ENCODE results near the gene IFRD1. TPM values are rescaled to one million over a fixed set of nuclear protein-coding genes. Genes with fewer than 3 reads are reported as not detected.

The IFRD1 gene
- total and polyA plus RNA-seq, 5 donors, result 24.1 to 51.7 (median 27.9) TPM

GRCh38 chr7:112420236-112420861 is 29.9 kb upstream of the IFRD1 start:
- ATAC-seq (no peak), DNase-seq (no peak)
- intact Hi-C loops (cut with DNase I), result no loop called here
- WGBS, result 76% methylated on average over 9 of the region's 9 CpGs
- Histone ChIP-seq H3K4me3 (ENCODE audit: low read length) (no peak overlapping the region), H3K27me3 (ENCODE audit: control insufficient read depth, insufficient read depth) (no peaks in the 10 kb centered on the region), H3K9me3 (ENCODE audit: control insufficient read depth, low read length) (no peaks in the 10 kb centered on the region), H3K4me1 (ENCODE audit: control insufficient read depth, insufficient read depth, low read length) (peaks cover 4% of the 10 kb centered on the region), H3K27ac (ENCODE audit: low read length) (no peak overlapping the region)

GRCh38 chr7:112421666-112422486 is 28.4 kb upstream of the IFRD1 start:
- WGBS, result 76% methylated on average over 9 of the region's 9 CpGs
- Histone ChIP-seq H3K9me3 (ENCODE audit: control insufficient read depth, low read length) (no peaks in the 10 kb centered on the region), H3K27ac (ENCODE audit: low read length) (no peak overlapping the region), H3K4me1 (ENCODE audit: control insufficient read depth, insufficient read depth, low read length) (peaks cover 4% of the 10 kb centered on the region), H3K27me3 (ENCODE audit: control insufficient read depth, insufficient read depth) (no peaks in the 10 kb centered on the region), H3K4me3 (ENCODE audit: low read length) (no peak overlapping the region)
- intact Hi-C loops (cut with DNase I), result no loop called here
- DNase-seq (no peak), ATAC-seq (no peak)

GRCh38 chr7:112422842-112423496 is 27.3 kb upstream of the IFRD1 start:
- no peak overlapping the region for H3K4me3 ChIP-seq (ENCODE audit: low read length)

DNA sequence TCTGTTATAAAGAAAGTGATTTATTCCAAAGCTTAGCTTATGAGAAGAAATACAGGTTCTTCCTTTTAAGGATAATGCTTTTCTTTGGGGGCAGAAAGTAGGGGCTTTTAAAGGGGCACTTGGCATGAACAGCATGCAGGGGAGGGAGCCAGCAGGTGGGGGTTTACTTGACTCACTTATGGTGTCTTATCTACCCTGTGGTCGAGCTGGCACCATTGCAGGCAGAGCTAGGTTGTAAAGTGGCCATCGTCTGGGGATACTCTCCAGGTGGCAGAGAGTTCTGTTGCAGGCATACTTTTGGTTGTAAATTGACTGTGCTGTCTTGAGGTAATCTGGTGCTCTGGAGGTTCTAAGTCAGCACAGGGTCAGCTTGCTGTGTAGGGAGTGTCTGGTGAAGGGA is 26.3 kb upstream of the IFRD1 start:
- H3K27ac ChIP-seq (ENCODE audit: low read length), result no peak overlapping the region
- WGBS, result 83% methylated on average over 2 of the region's 2 CpGs
- peaks cover 4% of the 10 kb centered on the region for H3K4me1 ChIP-seq (ENCODE audit: control insufficient read depth, insufficient read depth, low read length)
- H3K9me3 ChIP-seq (ENCODE audit: control insufficient read depth, low read length), result no peaks in the 10 kb centered on the region
- no peak overlapping the region for H3K4me3 ChIP-seq (ENCODE audit: low read length)
- no peaks in the 10 kb centered on the region for H3K27me3 ChIP-seq (ENCODE audit: control insufficient read depth, insufficient read depth)
- DNase-seq, result peak in 1 of 3 donors; percentile 15
- ATAC-seq, result no peak
- intact Hi-C loops (cut with DNase I), result no loop called here

More at GRCh38 chr7:112422842-112423496, 27.3 kb upstream of the IFRD1 start:
- H3K4me1 ChIP-seq (ENCODE audit: control insufficient read depth, insufficient read depth, low read length), result peaks cover 4% of the 10 kb centered on the region
- DNase-seq (peak; percentile 82 to 90 (median 84)), ATAC-seq (peak; percentile 95 to 97)
- 59% methylated on average over 6 of the region's 6 CpGs for WGBS
- intact Hi-C loops (cut with DNase I), result no loop called here
- no peaks in the 10 kb centered on the region for H3K27me3 ChIP-seq (ENCODE audit: control insufficient read depth, insufficient read depth)
- H3K27ac ChIP-seq (ENCODE audit: low read length), result peak overlapping the region; percentile 38
- H3K9me3 ChIP-seq (ENCODE audit: control insufficient read depth, low read length), result no peaks in the 10 kb centered on the region

DNA sequence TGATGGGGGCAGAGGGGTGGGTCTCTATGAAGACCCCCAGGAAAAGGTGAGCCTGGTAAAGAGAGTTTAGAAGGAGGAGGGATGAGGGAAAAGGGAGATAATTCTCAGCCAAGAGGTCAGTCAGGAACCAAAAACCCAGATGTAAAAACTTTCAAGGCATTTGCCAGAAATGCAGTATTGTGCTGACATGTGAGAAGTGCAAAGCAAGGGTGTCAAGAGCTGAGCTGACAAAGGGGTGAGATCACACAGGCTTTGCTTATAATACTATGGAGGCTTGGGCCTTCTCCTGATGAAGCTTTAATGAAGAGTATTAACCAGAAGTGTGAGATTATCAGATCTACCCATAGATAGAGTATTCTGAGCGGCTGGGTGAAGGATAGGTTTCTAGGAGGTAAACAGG is 22.3 kb upstream of the IFRD1 start:
- Histone ChIP-seq H3K27ac (ENCODE audit: low read length) (no peak overlapping the region), H3K4me1 (ENCODE audit: control insufficient read depth, insufficient read depth, low read length) (peaks cover under 1% of the 10 kb centered on the region), H3K4me3 (ENCODE audit: low read length) (no peak overlapping the region), H3K9me3 (ENCODE audit: control insufficient read depth, low read length) (no peaks in the 10 kb centered on the region), H3K27me3 (ENCODE audit: control insufficient read depth, insufficient read depth) (no peaks in the 10 kb centered on the region)
- DNase-seq, result no peak
- ATAC-seq, result peak in 1 of 2 donors; percentile 51
- intact Hi-C loops (cut with DNase I), result no loop called here
- 81% methylated on average over 1 of the region's 1 CpG for WGBS

DNA sequence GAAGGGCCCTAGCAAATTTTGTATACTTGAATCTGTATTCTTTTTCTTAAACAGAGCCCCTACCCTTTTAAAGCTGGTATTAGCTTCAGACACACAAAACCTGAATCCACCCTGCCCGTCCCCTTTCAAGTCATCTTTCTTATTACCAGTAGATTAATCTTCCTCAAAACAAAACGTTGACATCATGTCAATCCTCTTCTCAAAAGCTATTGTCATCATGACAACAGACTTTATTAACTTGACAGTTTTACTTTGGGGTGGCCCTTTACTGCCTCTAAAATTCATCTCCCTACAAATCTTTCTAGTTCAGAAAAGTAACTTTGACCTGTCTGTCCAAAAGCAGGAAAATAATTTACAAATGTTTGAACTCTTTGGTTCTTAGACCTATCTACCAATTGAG is 21.5 kb upstream of the IFRD1 start:
- intact Hi-C loops (cut with DNase I), result no loop called here
- Histone ChIP-seq H3K9me3 (ENCODE audit: control insufficient read depth, low read length) (no peaks in the 10 kb centered on the region), H3K27ac (ENCODE audit: low read length) (no peak overlapping the region), H3K27me3 (ENCODE audit: control insufficient read depth, insufficient read depth) (no peaks in the 10 kb centered on the region), H3K4me3 (ENCODE audit: low read length) (no peak overlapping the region), H3K4me1 (ENCODE audit: control insufficient read depth, insufficient read depth, low read length) (no peaks in the 10 kb centered on the region)
- DNase-seq, result no peak
- no peak for ATAC-seq
- 84% methylated on average over 2 of the region's 2 CpGs for WGBS

DNA sequence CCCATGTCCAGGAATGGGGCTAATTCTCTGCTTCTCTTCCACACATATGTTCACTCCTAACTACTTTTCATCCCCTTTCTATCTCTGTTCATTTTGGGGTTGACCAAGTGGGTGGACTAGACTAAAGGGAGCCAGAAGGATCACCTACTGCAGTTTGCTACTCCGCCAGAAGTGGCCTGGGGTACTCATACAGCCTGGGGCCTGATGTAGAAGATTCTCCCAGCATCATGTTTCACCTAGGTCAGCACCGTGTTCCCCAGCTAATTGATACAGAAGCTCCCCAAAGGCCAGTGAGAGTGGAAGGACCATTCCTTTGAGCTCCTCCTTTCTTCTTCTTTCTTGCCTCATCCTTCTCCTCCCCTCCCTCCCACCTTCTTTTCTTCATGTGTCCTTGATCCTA is 19.6 kb upstream of the IFRD1 start:
- WGBS, result 90% methylated on average over 2 of the region's 2 CpGs
- Histone ChIP-seq H3K27me3 (ENCODE audit: control insufficient read depth, insufficient read depth) (no peaks in the 10 kb centered on the region), H3K27ac (ENCODE audit: low read length) (no peak overlapping the region), H3K4me3 (ENCODE audit: low read length) (no peak overlapping the region), H3K9me3 (ENCODE audit: control insufficient read depth, low read length) (no peaks in the 10 kb centered on the region), H3K4me1 (ENCODE audit: control insufficient read depth, insufficient read depth, low read length) (no peaks in the 10 kb centered on the region)
- intact Hi-C loops (cut with DNase I), result no loop called here
- no peak for ATAC-seq
- no peak for DNase-seq

DNA sequence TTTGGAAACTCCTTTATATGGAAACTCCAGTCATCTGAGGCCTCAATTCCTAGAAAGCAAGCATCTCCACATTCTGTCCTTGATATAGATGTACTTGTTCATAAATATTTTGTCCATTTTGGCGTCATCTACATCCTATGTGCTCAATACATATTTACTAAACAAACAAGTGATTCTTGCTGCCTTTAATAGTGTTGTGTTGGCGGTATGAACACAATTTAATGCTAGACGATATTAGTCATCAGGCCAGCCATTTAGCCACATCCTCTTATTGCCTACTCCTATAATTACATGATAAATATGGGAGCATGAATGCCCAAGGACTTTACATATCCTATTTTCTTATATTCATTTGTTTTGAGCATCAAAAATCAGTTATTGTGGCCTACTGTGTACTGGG is 18.5 kb upstream of the IFRD1 start:
- Histone ChIP-seq H3K27me3 (ENCODE audit: control insufficient read depth, insufficient read depth) (no peaks in the 10 kb centered on the region), H3K4me3 (ENCODE audit: low read length) (no peak overlapping the region), H3K9me3 (ENCODE audit: control insufficient read depth, low read length) (no peaks in the 10 kb centered on the region), H3K27ac (ENCODE audit: low read length) (no peak overlapping the region), H3K4me1 (ENCODE audit: control insufficient read depth, insufficient read depth, low read length) (no peaks in the 10 kb centered on the region)
- ATAC-seq (no peak), DNase-seq (no peak)
- intact Hi-C loops (cut with DNase I), result no loop called here
- WGBS, result 96% methylated on average over 3 of the region's 3 CpGs

DNA sequence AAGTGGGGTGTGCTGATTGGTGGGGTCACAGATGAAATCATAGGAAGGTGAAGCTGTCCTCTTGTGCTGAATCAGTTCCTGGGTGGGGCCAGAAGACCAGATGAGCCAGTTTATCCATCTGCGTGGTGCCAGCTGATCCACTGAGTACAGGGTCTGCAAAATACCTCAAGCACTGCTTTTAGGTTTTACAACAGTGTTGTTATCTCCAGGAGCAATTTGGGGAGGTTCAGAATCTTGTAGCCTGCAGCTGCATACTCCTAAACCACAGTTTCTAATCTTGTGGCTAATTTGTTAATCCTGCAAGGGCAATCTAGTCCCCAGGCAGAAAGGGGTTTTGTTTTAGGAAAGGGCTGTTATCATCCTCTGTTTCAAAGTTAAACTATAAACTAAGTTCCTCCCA is 17.0 kb upstream of the IFRD1 start:
- intact Hi-C loops (cut with DNase I), result no loop called here
- Histone ChIP-seq H3K27me3 (ENCODE audit: control insufficient read depth, insufficient read depth) (no peaks in the 10 kb centered on the region), H3K4me3 (ENCODE audit: low read length) (no peak overlapping the region), H3K27ac (ENCODE audit: low read length) (no peak overlapping the region), H3K4me1 (ENCODE audit: control insufficient read depth, insufficient read depth, low read length) (no peaks in the 10 kb centered on the region), H3K9me3 (ENCODE audit: control insufficient read depth, low read length) (no peaks in the 10 kb centered on the region)
- WGBS, result 95% methylated on average over 1 of the region's 1 CpG
- DNase-seq (no peak), ATAC-seq (no peak)

- H3K4me1 ChIP-seq (ENCODE audit: control insufficient read depth, insufficient read depth, low read length), result no peaks in the 10 kb centered on the region
- WGBS, result 93% methylated on average over 1 of the region's 1 CpG
- H3K27ac ChIP-seq (ENCODE audit: low read length), result no peak overlapping the region
- no peak for ATAC-seq
- intact Hi-C loops (cut with DNase I), result no loop called here
- DNase-seq, result no peak
- H3K27me3 ChIP-seq (ENCODE audit: control insufficient read depth, insufficient read depth), result no peaks in the 10 kb centered on the region
- no peak overlapping the region for H3K4me3 ChIP-seq (ENCODE audit: low read length)
- H3K9me3 ChIP-seq (ENCODE audit: control insufficient read depth, low read length), result no peaks in the 10 kb centered on the region
These were observed 13.2 kb upstream of the IFRD1 start for GRCh38 chr7:112437072-112437471.

DNA sequence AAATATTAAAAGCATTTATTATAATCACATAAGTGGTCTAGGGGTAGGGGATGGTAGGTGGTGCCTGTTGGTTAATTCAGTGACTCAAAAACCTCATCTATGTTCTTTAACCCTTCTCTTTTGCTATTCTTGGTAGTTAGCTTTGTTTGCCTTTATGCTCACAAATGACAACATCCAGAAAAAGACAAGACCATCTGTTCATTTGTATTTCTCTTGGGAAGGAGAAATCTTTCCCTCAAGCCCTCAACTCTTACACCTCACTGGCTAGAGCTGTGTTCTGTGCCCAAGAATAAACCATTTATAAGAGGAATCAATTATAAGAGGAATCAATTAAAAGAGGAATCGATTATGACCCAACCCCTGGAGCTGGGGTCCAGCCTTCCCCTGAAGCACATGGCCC is 10.8 kb upstream of the IFRD1 start:
- DNase-seq (no peak), ATAC-seq (no peak)
- 96% methylated on average over 1 of the region's 1 CpG for WGBS
- Histone ChIP-seq H3K27me3 (ENCODE audit: control insufficient read depth, insufficient read depth) (no peaks in the 10 kb centered on the region), H3K4me3 (ENCODE audit: low read length) (no peak overlapping the region), H3K4me1 (ENCODE audit: control insufficient read depth, insufficient read depth, low read length) (no peaks in the 10 kb centered on the region), H3K27ac (ENCODE audit: low read length) (no peak overlapping the region), H3K9me3 (ENCODE audit: control insufficient read depth, low read length) (no peaks in the 10 kb centered on the region)
- intact Hi-C loops (cut with DNase I), result no loop called here
